Measurements from ENCODE around the gene GHR.

- TF ChIP-seq CTCF (IDR thresholded peaks at IDR 0.05) (no peak), POLR2A (IDR thresholded peaks at IDR 0.05) (no peak)
Observed at GRCh38 chr5:42381973-42382372, 41.3 kb upstream of the GHR start.
